K562 (cell line): ENCODE data around the gene HSD11B2. TPM values are rescaled to one million over a fixed set of nuclear protein-coding genes. Genes with fewer than 3 reads are reported as not detected.

ENCODE experiments used
- CBX1 ChIP-seq: sonication (generic); IDR thresholded peaks from 2 replicates; pipeline ENCODE4 v1.6.1; 2016; ENCODE audit warnings: antibody characterized with exemption, low read depth, mild to moderate bottlenecking
- CBX2 ChIP-seq: fragments of 200-600 bp; sonication (generic); IDR thresholded peaks from one replicate; pipeline ENCODE4 v1.6.1; 2012; ENCODE audit warnings: mild to moderate bottlenecking, low read length, inconsistent platforms; ENCODE audit not compliant: insufficient read depth, poor library complexity, severe bottlenecking
- HMG20A ChIP-seq: fragments of 450-650 bp; formaldehyde crosslinking; conservative IDR thresholded peaks from 2 replicates; pipeline ENCODE4 v1.4.0; 2020; ENCODE audit warnings: mild to moderate bottlenecking, mixed read lengths
- HSF4 ChIP-seq: fragments of 250-450 bp; sonication (Bioruptor Pico); IDR thresholded peaks from 2 replicates; pipeline ENCODE4 v2.1.2; 2022; ENCODE audit warnings: mild to moderate bottlenecking, moderate library complexity, borderline replicate concordance
- KLF10 ChIP-seq: fragments of 250-450 bp; sonication (Bioruptor Pico); IDR thresholded peaks from 2 replicates; pipeline ENCODE4 v1.6.1; 2021; ENCODE audit warnings: matching md5 sums
- MEIS2 ChIP-seq: fragments of 450-650 bp; IDR thresholded peaks from 2 replicates; pipeline ENCODE4 v1.6.1; 2014; ENCODE audit warnings: mild to moderate bottlenecking; ENCODE audit not compliant: partially characterized antibody
- NFIC ChIP-seq: fragments of 450-650 bp; IDR thresholded peaks from 2 replicates; pipeline ENCODE4 v1.6.1; 2017; ENCODE audit warnings: mild to moderate bottlenecking, inconsistent platforms
- NR1H2 ChIP-seq: sonication (generic); formaldehyde crosslinking; IDR thresholded peaks from 2 replicates; pipeline ENCODE4 v1.4.0; 2020; ENCODE audit warnings: mild to moderate bottlenecking, missing genetic modification reagents
- PCBP1 ChIP-seq: fragments of 200-400 bp; formaldehyde crosslinking; IDR thresholded peaks from 2 replicates; pipeline ENCODE4 v1.6.1; 2018; ENCODE audit warnings: mild to moderate bottlenecking, low read depth, low read length; ENCODE audit not compliant: poor library complexity, severe bottlenecking
- RAD21 ChIP-seq, 2 experiments: fragments of 250-450 bp in 1 of 2; fragments of 450-650 bp in 1 of 2; sonication (Bioruptor Pico) in 1 of 2; formaldehyde crosslinking in 1 of 2; IDR thresholded peaks in 1 of 2; conservative IDR thresholded peaks in 1 of 2; 2 replicates each; pipeline versions ENCODE4 v1.4.0 to v1.8.0; 2020 to 2022; ENCODE audit warnings: mild to moderate bottlenecking in 2 of 2, moderate library complexity in 1 of 2
- RBM17 ChIP-seq: fragments of 200-400 bp; formaldehyde crosslinking; IDR thresholded peaks from 2 replicates; pipeline ENCODE4 v1.6.1; 2017; ENCODE audit warnings: low read depth, mild to moderate bottlenecking, low read length, borderline replicate concordance
- RBM39 ChIP-seq: fragments of 200-400 bp; formaldehyde crosslinking; optimal IDR thresholded peaks from 2 replicates; pipeline ENCODE3; 2018; ENCODE audit warnings: low read depth, low read length
- SLC30A9 ChIP-seq: fragments of 250-450 bp; sonication (Bioruptor Pico); IDR thresholded peaks from 2 replicates; pipeline ENCODE4 v1.8.0; 2022; ENCODE audit warnings: mild to moderate bottlenecking, moderate library complexity
- SPI1 ChIP-seq: IDR thresholded peaks from 2 replicates; pipeline ENCODE4 v1.6.1; 2011; ENCODE audit warnings: low read depth, low read length, control low read depth, borderline replicate concordance
- STAG1 ChIP-seq: sonication (generic); formaldehyde crosslinking; IDR thresholded peaks from 2 replicates; pipeline ENCODE4 v1.5.0; 2020; ENCODE audit warnings: missing genetic modification reagents, borderline replicate concordance
- ZFP36 ChIP-seq: fragments of 150-350 bp; IDR thresholded peaks from 2 replicates; pipeline ENCODE4 v1.6.1; 2018; ENCODE audit warnings: low read length, low read depth; ENCODE audit not compliant: partially characterized antibody
- ZNF121 ChIP-seq: sonication (generic); formaldehyde crosslinking; conservative IDR thresholded peaks from 2 replicates; pipeline ENCODE4 v1.8.0; 2022; ENCODE audit warnings: missing genetic modification reagents
- ZNF239 ChIP-seq: fragments of 250-450 bp; sonication (Bioruptor Pico); IDR thresholded peaks from 2 replicates; pipeline ENCODE4 v1.4.0; 2020; ENCODE audit warnings: mild to moderate bottlenecking
- ZNF584 ChIP-seq: fragments of 200-800 bp; sonication (Bioruptor generic); IDR thresholded peaks from 2 replicates; pipeline ENCODE4 v1.6.1; 2016; ENCODE audit warnings: low read depth, mild to moderate bottlenecking, missing genetic modification characterization, missing compliant biosample characterization
- ZNF696 ChIP-seq: fragments of 250-450 bp; sonication (Bioruptor Pico); conservative IDR thresholded peaks from 2 replicates; pipeline ENCODE4 v1.4.0; 2020; ENCODE audit warnings: mild to moderate bottlenecking, moderate library complexity
- ZNF79 ChIP-seq: fragments of 250-450 bp; sonication (Bioruptor Pico); IDR thresholded peaks from 2 replicates; pipeline ENCODE4 v1.4.0; 2020; ENCODE audit warnings: low read depth, mild to moderate bottlenecking, moderate library complexity
- polyA plus RNA-seq, 8 experiments: library from polyadenylated mRNA; depleted of rRNA in 4 of 8; stranded (reverse) in 5 of 8; unstranded in 3 of 8; fragments of >200 nt; fragmentation: Nextera tagmentation in 2 of 8; fragmentation: Illumina TruSeq in 1 of 8; extraction: Ambion mirVana in 2 of 8; extraction: Trizol in 1 of 8; gene quantifications; 2 replicates each; pipeline versions ENCODE4 v1.2.1 to v1.2.3, GENCODE V29; 2011 to 2014; ENCODE audit warnings: inconsistent platforms in 1 of 8, missing spikeins in 1 of 8
- total RNA-seq, 7 experiments: library from RNA; depleted of rRNA in 6 of 7; stranded (reverse); fragments of >200 nt in 6 of 7; fragmentation: Illumina TruSeq in 2 of 7; extraction: Trizol in 2 of 7; gene quantifications; 2 replicates each; pipeline versions ENCODE4 v1.2.1 to v1.2.3, GENCODE V29; 2011 to 2021; ENCODE audit warnings: low replicate concordance in 1 of 7
- TF ChIP-seq, protein P1 (sequence below): sonication (generic); formaldehyde crosslinking; IDR thresholded peaks from 2 replicates; pipeline ENCODE4 v1.8.0; 2022; ENCODE audit warnings: mild to moderate bottlenecking, low read depth, missing genetic modification reagents
- TF ChIP-seq, protein P2 (sequence below), 2 experiments: IDR thresholded peaks; 2 replicates each; pipeline ENCODE4 v1.6.1; 2011; ENCODE audit warnings: borderline replicate concordance in 1 of 2, control low read depth in 1 of 2, low read depth in 1 of 2, low read length in 1 of 2, mild to moderate bottlenecking in 1 of 2, mixed read lengths in 1 of 2, moderate library complexity in 1 of 2; ENCODE audit not compliant: insufficient read depth in 1 of 2, insufficient read length in 1 of 2, poor library complexity in 1 of 2, severe bottlenecking in 1 of 2; ENCODE audit errors: extremely low read depth in 1 of 2
- TF ChIP-seq, protein P3 (sequence below): sonication (generic); formaldehyde crosslinking; IDR thresholded peaks from 2 replicates; pipeline ENCODE4 v1.8.1; 2023; ENCODE audit warnings: mild to moderate bottlenecking, missing genetic modification reagents

HSD11B2 gene
- total and polyA plus RNA-seq, 9 of the 15 experiments (the other 6 are each of a cell fraction or from before 2014, with no cell fraction given) = 0.08 to 2.0 (median 0.79) TPM

DNA sequence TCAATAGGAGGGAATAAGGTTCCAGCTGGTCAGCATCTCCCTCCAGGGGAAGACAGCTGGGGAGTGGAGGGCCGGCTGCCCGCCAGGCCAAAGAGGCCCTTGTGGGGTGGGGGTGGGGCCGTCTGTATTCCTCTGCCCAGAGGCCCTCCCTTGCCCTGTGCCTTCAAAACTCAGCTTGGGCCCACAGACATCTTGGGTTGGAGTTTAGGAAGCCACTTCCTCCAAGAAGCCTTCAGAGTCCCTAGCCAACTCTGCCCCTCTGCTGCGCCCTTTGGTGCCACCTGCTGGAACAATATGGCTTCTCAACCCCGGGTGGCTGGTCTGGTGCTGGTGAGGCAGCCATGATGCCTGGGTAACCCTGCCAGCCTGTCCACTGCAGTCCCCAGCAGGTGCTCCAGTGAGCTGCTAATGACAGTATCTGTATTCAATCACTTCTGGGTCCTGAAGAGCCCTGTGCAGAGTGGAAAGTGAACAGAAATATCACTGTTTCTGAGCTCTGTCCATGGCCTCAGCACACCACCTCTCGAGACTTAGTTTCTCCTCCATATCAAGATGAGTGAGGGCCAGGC is 16.7 kb downstream of the HSD11B2 start (continued):
- TF ChIP-seq, protein P1, sequence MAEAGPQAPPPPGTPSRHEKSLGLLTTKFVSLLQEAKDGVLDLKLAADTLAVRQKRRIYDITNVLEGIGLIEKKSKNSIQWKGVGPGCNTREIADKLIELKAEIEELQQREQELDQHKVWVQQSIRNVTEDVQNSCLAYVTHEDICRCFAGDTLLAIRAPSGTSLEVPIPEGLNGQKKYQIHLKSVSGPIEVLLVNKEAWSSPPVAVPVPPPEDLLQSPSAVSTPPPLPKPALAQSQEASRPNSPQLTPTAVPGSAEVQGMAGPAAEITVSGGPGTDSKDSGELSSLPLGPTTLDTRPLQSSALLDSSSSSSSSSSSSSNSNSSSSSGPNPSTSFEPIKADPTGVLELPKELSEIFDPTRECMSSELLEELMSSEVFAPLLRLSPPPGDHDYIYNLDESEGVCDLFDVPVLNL (CRISPR knock-in tag) = no peak
- TF ChIP-seq RAD21 (CRISPR knock-in tag; conservative IDR thresholded peaks at IDR 0.05 in 1 of 2, IDR thresholded peaks at IDR 0.05 in 1 of 2) (peak in 1 of 2 experiments; percentile 50; a peak in 3 of 4 replicates), HMG20A (CRISPR knock-in tag) (no peak), HSF4 (CRISPR knock-in tag) (no peak), ZNF79 (CRISPR knock-in tag) (no peak), NR1H2 (CRISPR knock-in tag) (no peak), ZNF584 (CRISPR knock-in tag) (no peak), ZNF239 (CRISPR knock-in tag) (no peak), ZFP36 (peak; percentile 96), STAG1 (CRISPR knock-in tag) (peak; percentile 8; the same call in 1 of the 2 replicates), NFIC (no peak), MEIS2 (no peak), ZNF696 (CRISPR knock-in tag) (no peak), CBX2 (no peak), PCBP1 (no peak), SPI1 (peak; percentile 46; the same call in 1 of the 2 replicates), KLF10 (CRISPR knock-in tag) (no peak), RBM39 (no peak), ZNF121 (no peak), CBX1 (no peak), RBM17 (no peak), SLC30A9 (CRISPR knock-in tag) (no peak)
- TF ChIP-seq, protein P2, sequence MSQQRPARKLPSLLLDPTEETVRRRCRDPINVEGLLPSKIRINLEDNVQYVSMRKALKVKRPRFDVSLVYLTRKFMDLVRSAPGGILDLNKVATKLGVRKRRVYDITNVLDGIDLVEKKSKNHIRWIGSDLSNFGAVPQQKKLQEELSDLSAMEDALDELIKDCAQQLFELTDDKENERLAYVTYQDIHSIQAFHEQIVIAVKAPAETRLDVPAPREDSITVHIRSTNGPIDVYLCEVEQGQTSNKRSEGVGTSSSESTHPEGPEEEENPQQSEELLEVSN (IDR thresholded peaks at IDR 0.05; ENCODE audit: borderline replicate concordance in 1 of 2, extremely low read depth in 1 of 2, insufficient read depth in 1 of 2, insufficient read length in 1 of 2, low read depth in 1 of 2, low read length in 1 of 2, poor library complexity in 1 of 2, severe bottlenecking in 1 of 2) = no peak
- TF ChIP-seq, protein P3, sequence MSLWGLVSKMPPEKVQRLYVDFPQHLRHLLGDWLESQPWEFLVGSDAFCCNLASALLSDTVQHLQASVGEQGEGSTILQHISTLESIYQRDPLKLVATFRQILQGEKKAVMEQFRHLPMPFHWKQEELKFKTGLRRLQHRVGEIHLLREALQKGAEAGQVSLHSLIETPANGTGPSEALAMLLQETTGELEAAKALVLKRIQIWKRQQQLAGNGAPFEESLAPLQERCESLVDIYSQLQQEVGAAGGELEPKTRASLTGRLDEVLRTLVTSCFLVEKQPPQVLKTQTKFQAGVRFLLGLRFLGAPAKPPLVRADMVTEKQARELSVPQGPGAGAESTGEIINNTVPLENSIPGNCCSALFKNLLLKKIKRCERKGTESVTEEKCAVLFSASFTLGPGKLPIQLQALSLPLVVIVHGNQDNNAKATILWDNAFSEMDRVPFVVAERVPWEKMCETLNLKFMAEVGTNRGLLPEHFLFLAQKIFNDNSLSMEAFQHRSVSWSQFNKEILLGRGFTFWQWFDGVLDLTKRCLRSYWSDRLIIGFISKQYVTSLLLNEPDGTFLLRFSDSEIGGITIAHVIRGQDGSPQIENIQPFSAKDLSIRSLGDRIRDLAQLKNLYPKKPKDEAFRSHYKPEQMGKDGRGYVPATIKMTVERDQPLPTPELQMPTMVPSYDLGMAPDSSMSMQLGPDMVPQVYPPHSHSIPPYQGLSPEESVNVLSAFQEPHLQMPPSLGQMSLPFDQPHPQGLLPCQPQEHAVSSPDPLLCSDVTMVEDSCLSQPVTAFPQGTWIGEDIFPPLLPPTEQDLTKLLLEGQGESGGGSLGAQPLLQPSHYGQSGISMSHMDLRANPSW (CRISPR knock-in tag) = no peak
